Brain microvascular endothelial cell (primary cell): ENCODE measurements around the gene NDUFV3.
A peak's percentile ranks its signal among the peaks of the same experiment; 100 is the strongest.

Source experiments
- DNase-seq: peaks from one replicate; pipeline ENCODE4 v3.0.0-alpha.2; 2020
- H3K27ac ChIP-seq: fragments of 250-450 bp; sonication (Bioruptor Pico); 2 replicates; pipeline ENCODE4 v1.5.1; 2020; ENCODE audit warnings: mild to moderate bottlenecking, moderate library complexity
- H3K27me3 ChIP-seq: fragments of 250-450 bp; sonication (Bioruptor Pico); replicated peaks from 2 replicates; pipeline ENCODE4 v1.5.1; 2020; ENCODE audit warnings: mild to moderate bottlenecking
- H3K36me3 ChIP-seq: fragments of 250-450 bp; sonication (Bioruptor Pico); replicated peaks from 2 replicates; pipeline ENCODE4 v1.5.1; 2020; ENCODE audit warnings: mild to moderate bottlenecking
- H3K4me3 ChIP-seq: 2 replicates; pipeline ENCODE4 v1.5.1; 2011; ENCODE audit warnings: low read depth, mild to moderate bottlenecking, control low read depth, low read length, moderate library complexity
- CTCF ChIP-seq: IDR thresholded peaks from 2 replicates; pipeline ENCODE4 v1.5.1; 2011; ENCODE audit warnings: low read depth, mild to moderate bottlenecking, moderate library complexity, low read length, control low read depth, inconsistent platforms; ENCODE audit errors: missing control alignments
- in situ Hi-C: cut with HindIII; loops from 2 replicates; pipeline ENCODE4 v1.10.0; 2017; ENCODE audit warnings: low sequenced_read_pairs, low pct_ligation_motif_present

The NDUFV3 gene

GRCh38 chr21:42878678-42878992, 14.5 kb upstream of the NDUFV3 start:
- in situ Hi-C loops, result no loop called here
- no peak for TF ChIP-seq CTCF

GRCh38 chr21:42878993-42879787, 13.9 kb upstream of the NDUFV3 start, which contains the start of gene WDR4:
TSS of gene WDR4 (minus strand) at chr21:42879539. CDS start at chr21:42879495, 44 bp downstream.
- in situ Hi-C loops, result no loop called here
- Histone ChIP-seq H3K27ac (peak within 1 kb of the TSS; percentile 81), H3K4me3 (peak within 1 kb of the TSS; percentile 95), H3K36me3 (peaks cover 17% of the 10 kb centered on the region), H3K27me3 (no peaks in the 10 kb centered on the region)
- no peak for TF ChIP-seq CTCF
- peak; percentile 97 for DNase-seq

More at GRCh38 chr21:42878678-42878992, 14.5 kb upstream of the NDUFV3 start:
- Histone ChIP-seq H3K36me3 (peaks cover 20% of the 10 kb centered on the region), H3K4me3 (peak overlapping the region; percentile 95), H3K27me3 (no peaks in the 10 kb centered on the region), H3K27ac (peak overlapping the region; percentile 81)
- peak; percentile 1 for DNase-seq

GRCh38 chr21:42880352-42880751, 12.8 kb upstream of the NDUFV3 start:
- H3K4me3 ChIP-seq, result peak overlapping the region; percentile 95
- TF ChIP-seq CTCF, result no peak
- no peak overlapping the region for H3K27ac ChIP-seq

GRCh38 chr21:42883921-42884320, 9.2 kb upstream of the NDUFV3 start:
- TF ChIP-seq CTCF, result no peak
- in situ Hi-C loops, result no loop called here
- Histone ChIP-seq H3K4me3 (no peak overlapping the region), H3K27ac (no peak overlapping the region), H3K36me3 (no peaks in the 10 kb centered on the region), H3K27me3 (no peaks in the 10 kb centered on the region)
- DNase-seq, result no peak

More at GRCh38 chr21:42880352-42880751, 12.8 kb upstream of the NDUFV3 start:
- in situ Hi-C loops, result no loop called here
- Histone ChIP-seq H3K27me3 (no peaks in the 10 kb centered on the region), H3K36me3 (peaks cover 11% of the 10 kb centered on the region)
- no peak for DNase-seq

GRCh38 chr21:42887326-42887725, 5.8 kb upstream of the NDUFV3 start:
- Histone ChIP-seq H3K27ac (no peak overlapping the region), H3K4me3 (no peak overlapping the region), H3K27me3 (no peaks in the 10 kb centered on the region), H3K36me3 (no peaks in the 10 kb centered on the region)
- no peak for TF ChIP-seq CTCF
- no peak for DNase-seq
- in situ Hi-C loops, result no loop called here

- in situ Hi-C loops, result no loop called here
- Histone ChIP-seq H3K27ac (peak overlapping the region; percentile 75), H3K4me3 (peak overlapping the region; percentile 86), H3K36me3 (peaks cover 15% of the 10 kb centered on the region), H3K27me3 (no peaks in the 10 kb centered on the region)
- no peak for DNase-seq
- TF ChIP-seq CTCF, result no peak
Observed at GRCh38 chr21:42892582-42892930, 553 bp upstream of the NDUFV3 start.
